T-helper 17 cell (primary cell): Measurements from ENCODE around the gene BARD1. TPM values are rescaled to one million over a fixed set of nuclear protein-coding genes. Genes with fewer than 3 reads are reported as not detected.
A peak's percentile ranks its signal among the peaks of the same experiment; 100 is the strongest.

Experiments used
- ATAC-seq: fragments of 150-1000 bp; cut with Tn5 transposase; 2 replicates; pipeline ENCODE4 v1.10.0; 2021; ENCODE audit warnings: mild to moderate bottlenecking, moderate library complexity
- DNase-seq, 3 donors: peaks; one replicate each; pipeline versions ENCODE4 v3.0.0 to v3.0.0-alpha.2; 2020 to 2021
- H3K9me3 ChIP-seq: one replicate; pipeline ENCODE4 v1.7.0; 2013; ENCODE audit warnings: low read length, mild to moderate bottlenecking; ENCODE audit not compliant: control insufficient read depth, poor library complexity, severe bottlenecking
- H3K27ac Mint-ChIP-seq: one replicate; pipeline ENCODE4 v1.8.0; 2022; ENCODE audit warnings: mild to moderate bottlenecking, moderate library complexity, mixed read lengths
- H3K27me3 Mint-ChIP-seq: one replicate; pipeline ENCODE4 v1.8.0; 2022; ENCODE audit warnings: mixed read lengths
- H3K36me3 Mint-ChIP-seq: one replicate; pipeline ENCODE4 v1.8.0; 2022; ENCODE audit warnings: low read depth, mixed read lengths
- H3K4me1 Mint-ChIP-seq: one replicate; pipeline ENCODE4 v1.8.0; 2022; ENCODE audit warnings: mild to moderate bottlenecking, mixed read lengths
- H3K4me3 Mint-ChIP-seq: one replicate; pipeline ENCODE4 v1.8.0; 2022; ENCODE audit warnings: mild to moderate bottlenecking, moderate library complexity, mixed read lengths
- total RNA-seq, 4 donors: library from RNA in 2 of 4; stranded (reverse) in 2 of 4; gene quantifications; one replicate each; pipeline ENCODE4 v1.2.3 and lab custom pipeline; 2022 to 2026

BARD1 gene
- total RNA-seq (10 to 100 TPM in 1 of 2 donors, 1 to 10 TPM in 1; 5.5 to 11.1 TPM), total RNA-seq (lab: John Stamatoyannopoulos, UW) (21.1 to 23.1 reads per million in 2 donors)

- Mint-ChIP-seq H3K27ac (peak within 1 kb of the TSS; percentile 91), H3K36me3 (no peaks in the 10 kb centered on the region), H3K4me3 (peak within 1 kb of the TSS; percentile 98), H3K4me1 (peaks cover 22% of the 10 kb centered on the region), H3K27me3 (peaks cover 13% of the 10 kb centered on the region)
- H3K9me3 ChIP-seq: no peaks in the 10 kb centered on the region
- peak; percentile 26 to 53 (median 49) for DNase-seq
- ATAC-seq: peak; percentile 48
These were observed at the start of gene BARD1 for GRCh38 chr2:214808981-214809750. Gene BARD1 (minus strand): TSS chr2:214809683. CDS start chr2:214809569, 114 bp downstream.

DNA sequence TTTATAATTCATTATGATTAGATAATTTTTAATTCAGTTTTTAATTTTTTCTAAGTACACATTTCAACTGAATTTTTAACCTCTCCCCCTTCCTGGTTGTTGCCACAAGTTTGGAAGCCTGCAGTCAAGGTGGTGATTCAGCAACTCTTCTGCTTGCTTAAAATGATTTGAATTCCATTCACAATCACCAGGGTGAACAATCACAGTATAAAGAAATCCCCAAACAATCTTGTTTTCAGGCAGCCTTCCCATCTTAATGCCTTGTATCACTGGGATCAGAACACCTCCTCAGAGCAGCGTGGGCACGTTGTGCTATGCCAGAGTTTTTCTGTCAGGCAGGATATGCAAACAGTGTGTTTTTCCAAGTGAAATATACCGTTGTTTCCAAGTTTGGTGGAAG is 46.7 kb upstream of the BARD1 start:
- no peaks in the 10 kb centered on the region for H3K4me1 Mint-ChIP-seq

DNA sequence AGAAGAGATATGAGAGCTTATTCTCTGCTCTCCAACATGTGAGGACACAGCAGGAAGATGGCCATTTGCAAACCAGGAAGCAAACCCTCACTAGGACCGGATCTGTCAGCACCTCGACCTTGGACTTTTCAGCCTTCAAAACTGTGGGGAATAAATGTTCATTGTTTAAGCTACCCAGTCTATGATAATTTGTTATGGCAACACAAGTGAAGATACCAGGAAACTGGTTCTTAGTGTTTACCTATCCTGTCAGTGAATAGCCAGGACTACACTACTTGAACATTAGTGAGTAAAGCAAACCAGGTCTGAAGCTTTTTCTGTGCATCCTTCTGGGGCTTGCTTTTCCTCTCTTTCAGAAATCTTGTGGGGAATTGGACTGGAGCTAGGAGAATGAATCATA is 44.4 kb upstream of the BARD1 start:
- no peak overlapping the region for H3K4me3 Mint-ChIP-seq
- H3K27me3 Mint-ChIP-seq: peaks cover 33% of the 10 kb centered on the region
- DNase-seq (no peak), ATAC-seq (no peak)
- no peak overlapping the region for H3K27ac Mint-ChIP-seq
- H3K4me1 Mint-ChIP-seq: no peaks in the 10 kb centered on the region
- peaks cover 3% of the 10 kb centered on the region for H3K9me3 ChIP-seq
- H3K36me3 Mint-ChIP-seq: no peaks in the 10 kb centered on the region

More for the DNA sequence above, 46.7 kb upstream of the BARD1 start:
- Mint-ChIP-seq H3K27me3 (peaks cover 29% of the 10 kb centered on the region), H3K27ac (no peak overlapping the region), H3K36me3 (no peaks in the 10 kb centered on the region), H3K4me3 (no peak overlapping the region)
- no peak for ATAC-seq
- no peak for DNase-seq
- H3K9me3 ChIP-seq: peaks cover 3% of the 10 kb centered on the region

GRCh38 chr2:214843823-214844222 is 34.3 kb upstream of the BARD1 start:
- Mint-ChIP-seq H3K27me3 (no peaks in the 10 kb centered on the region), H3K4me1 (no peaks in the 10 kb centered on the region), H3K36me3 (no peaks in the 10 kb centered on the region), H3K4me3 (no peak overlapping the region), H3K27ac (no peak overlapping the region)
- ATAC-seq (no peak), DNase-seq (no peak)
- H3K9me3 ChIP-seq: no peaks in the 10 kb centered on the region

- no peaks in the 10 kb centered on the region for H3K9me3 ChIP-seq
- no peak overlapping the region for H3K27ac Mint-ChIP-seq
- H3K27me3 Mint-ChIP-seq: no peaks in the 10 kb centered on the region
- no peaks in the 10 kb centered on the region for H3K4me1 Mint-ChIP-seq
- H3K4me3 Mint-ChIP-seq: no peak overlapping the region
- H3K36me3 Mint-ChIP-seq: no peaks in the 10 kb centered on the region
- ATAC-seq (no peak), DNase-seq (no peak)
These were observed 30.0 kb upstream of the BARD1 start for GRCh38 chr2:214839464-214839863.

DNA sequence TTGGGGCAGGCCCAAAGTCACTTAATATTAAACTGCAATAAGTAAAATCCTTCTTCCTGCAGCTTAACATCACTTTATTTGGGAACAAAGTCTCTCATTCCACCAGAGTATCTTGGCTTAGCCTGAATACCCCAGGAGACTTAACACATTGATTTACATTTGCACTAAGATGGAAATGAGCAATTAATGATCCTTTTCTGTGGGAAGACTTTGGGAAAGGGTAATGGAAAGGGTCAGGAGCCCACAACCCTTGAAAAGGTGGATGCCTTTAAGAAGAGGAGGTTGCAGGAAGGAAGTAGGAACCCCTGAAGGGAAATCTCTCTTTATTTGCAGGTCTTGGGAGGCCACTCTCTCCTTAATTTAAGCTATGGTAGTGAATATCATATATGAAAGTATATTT is 28.0 kb upstream of the BARD1 start:
- no peak overlapping the region for H3K4me3 Mint-ChIP-seq
- no peak for DNase-seq
- H3K4me1 Mint-ChIP-seq: no peaks in the 10 kb centered on the region
- no peak for ATAC-seq
- H3K9me3 ChIP-seq: no peaks in the 10 kb centered on the region
- no peaks in the 10 kb centered on the region for H3K27me3 Mint-ChIP-seq
- no peak overlapping the region for H3K27ac Mint-ChIP-seq
- no peaks in the 10 kb centered on the region for H3K36me3 Mint-ChIP-seq

DNA sequence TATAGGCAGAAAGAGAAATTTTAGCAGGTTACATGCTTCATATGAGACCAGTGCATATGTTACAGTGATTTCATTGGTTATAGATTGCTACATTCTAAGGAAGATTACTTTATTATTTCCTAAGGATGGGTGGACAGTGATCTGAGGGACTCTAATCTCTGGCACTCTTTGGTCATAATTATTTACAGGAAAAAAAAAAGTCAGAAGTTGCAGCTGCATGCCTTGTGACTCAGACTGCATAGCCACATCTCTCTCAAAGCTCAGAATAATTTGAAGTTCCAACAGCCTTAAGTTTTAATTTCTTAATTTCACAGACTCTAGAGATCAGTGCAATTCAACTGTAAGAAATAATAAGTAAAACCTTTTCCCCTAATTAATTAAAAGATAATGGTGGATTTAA is 27.1 kb upstream of the BARD1 start:
- Mint-ChIP-seq H3K36me3 (no peaks in the 10 kb centered on the region), H3K4me1 (no peaks in the 10 kb centered on the region), H3K27me3 (peaks cover 4% of the 10 kb centered on the region), H3K27ac (no peak overlapping the region), H3K4me3 (no peak overlapping the region)
- no peaks in the 10 kb centered on the region for H3K9me3 ChIP-seq
- DNase-seq (no peak), ATAC-seq (no peak)

- no peak for DNase-seq
- Mint-ChIP-seq H3K36me3 (no peaks in the 10 kb centered on the region), H3K4me3 (no peak overlapping the region), H3K4me1 (no peaks in the 10 kb centered on the region), H3K27me3 (peaks cover 7% of the 10 kb centered on the region), H3K27ac (no peak overlapping the region)
- ATAC-seq: no peak
- peaks cover 2% of the 10 kb centered on the region for H3K9me3 ChIP-seq
These were observed 21.4 kb upstream of the BARD1 start for GRCh38 chr2:214830794-214831346.

DNA sequence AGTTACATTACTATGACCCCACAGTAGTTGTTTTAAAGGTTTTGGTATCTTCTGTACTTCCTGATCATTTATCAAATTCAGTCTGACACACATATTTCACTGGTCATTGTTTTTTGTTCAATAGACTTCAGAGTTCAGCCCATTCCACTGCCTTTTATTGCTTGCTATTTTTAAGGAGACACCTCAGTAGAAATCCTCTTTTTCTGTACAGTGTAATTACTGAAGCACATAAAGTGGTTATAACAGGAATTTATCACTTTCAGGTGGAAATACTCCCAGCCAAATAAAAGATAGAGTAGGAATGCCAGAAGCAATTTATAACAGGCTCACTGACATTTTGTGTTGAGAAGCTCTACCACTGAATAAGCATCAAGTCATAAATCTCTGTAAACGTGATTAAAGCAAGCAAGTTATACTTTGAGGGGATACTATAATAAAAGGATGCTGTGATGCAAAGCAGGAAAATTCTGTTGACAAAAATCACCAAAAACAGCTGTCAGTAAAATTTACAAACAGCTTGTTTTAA is 6.6 kb upstream of the BARD1 start:
- Mint-ChIP-seq H3K4me3 (no peak overlapping the region), H3K27ac (no peak overlapping the region), H3K4me1 (peaks cover 2% of the 10 kb centered on the region), H3K27me3 (peaks cover 39% of the 10 kb centered on the region), H3K36me3 (no peaks in the 10 kb centered on the region)
- ATAC-seq (no peak), DNase-seq (no peak)
- no peaks in the 10 kb centered on the region for H3K9me3 ChIP-seq

DNA sequence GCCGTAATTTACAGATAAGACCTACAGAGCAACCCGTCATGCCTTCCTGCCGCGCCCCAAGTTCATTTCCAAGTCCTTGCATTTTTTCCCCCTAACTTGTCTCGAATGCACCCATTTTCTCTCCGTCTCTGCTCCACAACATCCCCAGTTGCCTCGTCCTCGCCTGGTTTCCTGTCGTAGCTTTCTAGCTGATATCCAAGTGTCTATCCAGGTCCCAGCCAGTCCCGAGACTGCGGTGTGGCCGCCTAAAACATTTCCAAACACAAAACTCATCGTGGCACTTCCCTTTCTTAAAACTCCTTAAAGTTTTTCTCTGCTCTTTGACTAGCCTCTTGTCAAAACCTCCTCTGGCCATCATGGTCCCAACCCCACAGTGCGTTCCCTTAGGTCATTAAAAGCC is 1.2 kb upstream of the BARD1 start:
- Mint-ChIP-seq H3K27ac (peak overlapping the region; percentile 29), H3K4me1 (peaks cover 18% of the 10 kb centered on the region), H3K27me3 (peaks cover 17% of the 10 kb centered on the region), H3K4me3 (peak overlapping the region; percentile 98), H3K36me3 (no peaks in the 10 kb centered on the region)
- no peak for DNase-seq
- no peaks in the 10 kb centered on the region for H3K9me3 ChIP-seq
- no peak for ATAC-seq

GRCh38 chr2:214809751-214810564 is 475 bp upstream of the BARD1 start:
- Mint-ChIP-seq H3K4me1 (peaks cover 22% of the 10 kb centered on the region), H3K36me3 (no peaks in the 10 kb centered on the region), H3K27me3 (peaks cover 17% of the 10 kb centered on the region), H3K4me3 (peak overlapping the region; percentile 98), H3K27ac (peak overlapping the region; percentile 29)
- peak; percentile 89 to 99 (median 97) for DNase-seq
- H3K9me3 ChIP-seq: no peaks in the 10 kb centered on the region
- peak; percentile 83 for ATAC-seq

GRCh38 chr2:214807653-214808052 is 1.8 kb downstream of the BARD1 start:
- ATAC-seq (no peak), DNase-seq (no peak)
- Mint-ChIP-seq H3K27me3 (peaks cover 7% of the 10 kb centered on the region), H3K27ac (peak overlapping the region; percentile 91), H3K4me1 (peaks cover 22% of the 10 kb centered on the region), H3K4me3 (peak overlapping the region; percentile 98), H3K36me3 (no peaks in the 10 kb centered on the region)
- H3K9me3 ChIP-seq: no peaks in the 10 kb centered on the region

- Mint-ChIP-seq H3K27me3 (no peaks in the 10 kb centered on the region), H3K36me3 (no peaks in the 10 kb centered on the region), H3K4me3 (no peak overlapping the region), H3K27ac (no peak overlapping the region), H3K4me1 (peaks cover 16% of the 10 kb centered on the region)
- H3K9me3 ChIP-seq: no peaks in the 10 kb centered on the region
- ATAC-seq: no peak
- DNase-seq: no peak
These were observed 7.6 kb downstream of the BARD1 start for GRCh38 chr2:214801768-214802397.
